NB4 (cell line): ENCODE data around the gene VAC14.

ENCODE experiments used
- CTCF ChIP-seq: IDR thresholded peaks from one replicate; pipeline ENCODE4 v1.5.1; 2012; ENCODE audit warnings: low read depth, low read length
- MAX ChIP-seq: IDR thresholded peaks from 2 replicates; pipeline ENCODE4 v1.6.1; 2011; ENCODE audit warnings: low read depth, low read length
- MYC ChIP-seq: IDR thresholded peaks from 2 replicates; pipeline ENCODE4 v1.6.1; 2011; ENCODE audit warnings: low read depth, low read length
- POLR2A ChIP-seq: IDR thresholded peaks from 2 replicates; pipeline ENCODE4 v1.6.1; 2011; ENCODE audit warnings: mild to moderate bottlenecking; ENCODE audit not compliant: insufficient read length; ENCODE audit errors: extremely low read depth

DNA sequence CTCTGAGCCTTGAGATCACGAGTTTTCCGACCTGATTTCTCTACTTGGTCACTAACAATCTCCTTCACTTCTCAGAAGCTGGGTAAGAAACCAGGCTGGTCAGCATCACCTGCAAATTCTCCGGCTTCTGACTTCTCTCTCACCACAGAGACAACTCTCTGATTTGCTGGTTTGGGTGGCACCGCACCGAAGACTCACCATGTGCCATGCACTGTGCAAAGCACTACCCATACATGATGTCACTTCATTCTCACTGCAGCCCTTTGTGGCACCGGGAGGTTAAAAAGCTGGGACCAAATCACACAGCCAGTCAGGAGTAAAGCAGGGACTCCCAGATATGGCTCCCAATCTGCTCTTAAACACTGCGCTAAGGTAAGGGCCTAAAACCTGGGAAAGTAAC, 647 bp downstream of the VAC14 start:
- no peak for TF ChIP-seq CTCF
- TF ChIP-seq POLR2A: no peak
- TF ChIP-seq MAX: no peak; the same call in 1 of the 2 replicates
- no peak for TF ChIP-seq MYC
